Hematopoietic multipotent progenitor cell treated with erythropoietin and hydrocortisone succinate and interleukin-3 and kit ligand, for 15 days (in vitro differentiated cells): ENCODE data around the gene TMEM134.
"Not testable (repeated sequence)": the region's sequence is repeated elsewhere in the genome, so short reads cannot be mapped to it uniquely, and the experiment has no call there.

Source experiments
- DNase-seq: peaks from one replicate; pipeline ENCODE4 v3.0.0-alpha.2; 2015; ENCODE audit warnings: low spot score

TMEM134 gene

GRCh38 chr11:67438158-67438902 lies 30.7 kb downstream of the TMEM134 start:
- DNase-seq = no peak

GRCh38 chr11:67437809-67438157 lies 31.3 kb downstream of the TMEM134 start:
- no peak for DNase-seq

- no peak for DNase-seq
These were observed 31.8 kb downstream of the TMEM134 start, which contains the start of gene PTPRCAP for GRCh38 chr11:67437082-67437808. Gene PTPRCAP (minus strand): TSS chr11:67437682. CDS start chr11:67437619, 63 bp downstream.

- DNase-seq = no peak
These were observed 32.5 kb downstream of the TMEM134 start for GRCh38 chr11:67436459-67437081.

- no peak for DNase-seq
These were observed 33.2 kb downstream of the TMEM134 start for GRCh38 chr11:67435727-67436458.

- DNase-seq = no peak
These were observed 33.9 kb downstream of the TMEM134 start for GRCh38 chr11:67435031-67435726.

- DNase-seq = no peak
These were observed 34.6 kb downstream of the TMEM134 start for GRCh38 chr11:67434395-67434881.

- no peak for DNase-seq
These were observed 35.3 kb downstream of the TMEM134 start for GRCh38 chr11:67433536-67434394.

- no peak for DNase-seq
These were observed 36.2 kb downstream of the TMEM134 start for GRCh38 chr11:67432655-67433349.

GRCh38 chr11:67431346-67432249 lies 37.5 kb downstream of the TMEM134 start:
- no peak for DNase-seq

- no peak for DNase-seq
These were observed 39.3 kb downstream of the TMEM134 start for GRCh38 chr11:67429722-67430121.

GRCh38 chr11:67429038-67429668 lies 39.9 kb downstream of the TMEM134 start:
- no peak for DNase-seq

GRCh38 chr11:67428052-67429001 lies 40.7 kb downstream of the TMEM134 start, which contains the start of gene RPS6KB2:
Gene RPS6KB2 (plus strand): TSS chr11:67428494. CDS start chr11:67428546, 52 bp downstream.
- peak; percentile 99 for DNase-seq

GRCh38 chr11:67427364-67427859 lies 41.6 kb downstream of the TMEM134 start:
- DNase-seq = not testable (repeated sequence)

- no peak for DNase-seq
These were observed 45.0 kb downstream of the TMEM134 start for GRCh38 chr11:67423891-67424613.

GRCh38 chr11:67423466-67423865 lies 45.6 kb downstream of the TMEM134 start:
- DNase-seq = no peak
